Measurements from ENCODE around the gene STIM2. TPM values are rescaled to one million over a fixed set of nuclear protein-coding genes. Genes with fewer than 3 reads are reported as not detected.
A peak's percentile ranks its signal among the peaks of the same experiment; 100 is the strongest.

Gene STIM2
- total RNA-seq, 1 donor from 2014 or later: 43.9 TPM

DNA sequence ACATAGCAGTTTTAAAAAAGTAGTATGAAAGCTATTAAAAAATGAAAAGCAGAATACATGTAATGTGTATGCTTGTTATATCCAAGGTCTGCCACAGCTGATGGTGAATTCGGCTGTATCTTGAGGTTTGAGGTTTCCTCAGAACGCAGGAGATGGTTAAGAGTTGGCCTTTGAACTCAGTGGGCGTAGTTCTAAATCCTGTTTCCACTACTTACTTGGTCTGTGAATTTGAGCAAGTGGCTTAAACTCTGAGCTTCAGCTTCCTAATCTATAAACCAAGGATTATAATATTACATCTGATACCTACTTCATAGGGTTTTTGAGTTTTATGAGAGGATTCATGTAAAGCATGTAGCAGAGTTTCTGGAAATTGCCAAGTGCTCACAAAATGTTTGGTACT, 125.2 kb downstream of the STIM2 start:
- ATAC-seq (peak in 1 of 2 donors; percentile 19), DNase-seq (no peak)
- Histone ChIP-seq H3K4me3 (no peak overlapping the region), H3K9me3 (no peaks in the 10 kb centered on the region), H3K4me1 (peaks cover 19% of the 10 kb centered on the region), H3K27me3 (ENCODE audit: low read depth) (no peaks in the 10 kb centered on the region), H3K36me3 (no peaks in the 10 kb centered on the region), H3K27ac (no peak overlapping the region)
- intact Hi-C loops (cut with DNase I): no loop called here
- TF ChIP-seq, protein P1, sequence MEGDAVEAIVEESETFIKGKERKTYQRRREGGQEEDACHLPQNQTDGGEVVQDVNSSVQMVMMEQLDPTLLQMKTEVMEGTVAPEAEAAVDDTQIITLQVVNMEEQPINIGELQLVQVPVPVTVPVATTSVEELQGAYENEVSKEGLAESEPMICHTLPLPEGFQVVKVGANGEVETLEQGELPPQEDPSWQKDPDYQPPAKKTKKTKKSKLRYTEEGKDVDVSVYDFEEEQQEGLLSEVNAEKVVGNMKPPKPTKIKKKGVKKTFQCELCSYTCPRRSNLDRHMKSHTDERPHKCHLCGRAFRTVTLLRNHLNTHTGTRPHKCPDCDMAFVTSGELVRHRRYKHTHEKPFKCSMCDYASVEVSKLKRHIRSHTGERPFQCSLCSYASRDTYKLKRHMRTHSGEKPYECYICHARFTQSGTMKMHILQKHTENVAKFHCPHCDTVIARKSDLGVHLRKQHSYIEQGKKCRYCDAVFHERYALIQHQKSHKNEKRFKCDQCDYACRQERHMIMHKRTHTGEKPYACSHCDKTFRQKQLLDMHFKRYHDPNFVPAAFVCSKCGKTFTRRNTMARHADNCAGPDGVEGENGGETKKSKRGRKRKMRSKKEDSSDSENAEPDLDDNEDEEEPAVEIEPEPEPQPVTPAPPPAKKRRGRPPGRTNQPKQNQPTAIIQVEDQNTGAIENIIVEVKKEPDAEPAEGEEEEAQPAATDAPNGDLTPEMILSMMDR (IDR thresholded peaks at IDR 0.05): no peak

DNA sequence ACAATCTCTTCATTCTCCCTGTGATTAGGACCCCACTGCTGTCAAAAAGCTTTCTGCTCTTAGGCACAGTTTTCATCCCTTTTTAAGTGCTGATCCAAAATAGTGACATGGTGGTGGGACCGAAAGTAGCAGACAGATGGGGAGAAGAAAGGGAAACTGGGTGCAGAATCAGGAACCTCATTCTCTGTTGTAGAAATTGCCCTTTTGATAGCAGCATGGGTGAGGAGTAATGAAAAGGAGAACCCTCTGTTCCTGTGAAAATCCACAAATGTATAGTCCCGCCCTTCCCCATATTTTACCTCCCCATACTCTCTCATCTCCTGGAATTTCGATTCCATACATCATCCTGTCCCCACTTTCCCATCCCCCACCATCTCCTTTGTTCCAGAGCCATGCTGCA, 126.5 kb downstream of the STIM2 start:
- intact Hi-C loops (cut with DNase I): no loop called here
- peak in 1 of 2 donors; percentile 46 for ATAC-seq

DNA sequence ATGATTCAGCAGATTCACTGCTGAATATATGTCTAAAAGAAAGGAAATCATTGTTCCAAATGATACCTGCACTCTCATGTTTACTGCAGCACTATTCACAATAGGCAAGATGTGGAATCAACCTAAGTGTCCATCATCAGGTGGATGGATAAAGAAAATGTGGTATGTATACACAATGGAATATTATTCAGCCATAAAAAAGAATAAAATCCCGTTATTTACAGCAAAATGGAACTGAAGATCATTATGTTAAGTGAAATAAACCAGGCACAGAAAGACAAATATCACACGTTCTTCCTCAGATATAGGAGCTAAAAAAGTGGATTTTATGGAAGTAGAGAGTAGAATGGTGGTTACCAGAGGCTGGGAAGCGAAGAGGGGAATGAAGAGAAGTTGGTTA, 130.4 kb downstream of the STIM2 start:
- Histone ChIP-seq H3K36me3 (no peaks in the 10 kb centered on the region), H3K27ac (no peak overlapping the region), H3K9me3 (no peaks in the 10 kb centered on the region), H3K4me3 (no peak overlapping the region), H3K4me1 (peaks cover 36% of the 10 kb centered on the region), H3K27me3 (ENCODE audit: low read depth) (no peaks in the 10 kb centered on the region)
- intact Hi-C loops (cut with DNase I): no loop called here
- DNase-seq (no peak), ATAC-seq (no peak)
- TF ChIP-seq, protein P1 (IDR thresholded peaks at IDR 0.05): no peak

More for the DNA sequence above, 126.5 kb downstream of the STIM2 start:
- no peak for DNase-seq
- no peak overlapping the region for H3K4me3 ChIP-seq
- TF ChIP-seq, protein P1 (IDR thresholded peaks at IDR 0.05): no peak
- no peaks in the 10 kb centered on the region for H3K9me3 ChIP-seq
- no peak overlapping the region for H3K27ac ChIP-seq
- H3K4me1 ChIP-seq: peaks cover 21% of the 10 kb centered on the region
- H3K27me3 ChIP-seq (ENCODE audit: low read depth): no peaks in the 10 kb centered on the region
- no peaks in the 10 kb centered on the region for H3K36me3 ChIP-seq

DNA sequence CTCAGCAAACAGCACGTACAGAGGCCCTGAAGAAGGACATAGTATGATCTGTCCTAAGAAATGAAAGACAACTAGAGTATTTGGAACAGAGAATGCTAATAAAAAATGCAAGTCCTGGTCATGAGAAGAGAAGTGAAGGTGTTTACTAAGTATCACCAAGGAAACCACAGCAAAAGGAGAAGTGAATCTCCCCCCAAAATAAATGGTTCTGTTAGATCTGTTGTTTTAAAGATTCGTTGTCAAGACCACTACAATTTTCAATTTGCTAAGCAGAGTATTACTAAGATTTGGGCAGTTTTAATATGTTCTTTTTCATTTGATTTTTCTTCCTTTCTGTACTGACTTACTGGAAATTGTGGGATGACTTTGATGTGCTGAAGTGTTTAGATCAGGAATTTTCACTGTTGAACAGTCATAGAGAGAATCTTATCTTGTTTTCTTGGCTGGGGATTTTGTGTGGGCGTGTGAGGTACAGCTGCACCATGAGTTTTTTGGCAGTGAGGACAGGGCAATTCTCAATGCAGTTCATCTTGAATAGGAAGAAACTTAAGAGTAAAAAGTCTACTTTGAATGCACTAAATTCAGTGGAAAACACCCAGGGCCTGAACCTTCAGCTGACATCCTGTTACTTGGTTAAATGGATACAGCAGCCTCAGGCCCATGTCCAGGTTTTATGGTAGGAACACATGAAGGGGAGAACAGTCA, 132.2 kb downstream of the STIM2 start:
- no peak for DNase-seq
- Histone ChIP-seq H3K4me1 (peaks cover 30% of the 10 kb centered on the region), H3K27ac (peak overlapping the region; percentile 26), H3K9me3 (no peaks in the 10 kb centered on the region), H3K4me3 (no peak overlapping the region), H3K27me3 (ENCODE audit: low read depth) (no peaks in the 10 kb centered on the region), H3K36me3 (no peaks in the 10 kb centered on the region)
- TF ChIP-seq, protein P1 (IDR thresholded peaks at IDR 0.05): no peak
- ATAC-seq: peak; percentile 60 to 84
- intact Hi-C loops (cut with DNase I): no loop called here

DNA sequence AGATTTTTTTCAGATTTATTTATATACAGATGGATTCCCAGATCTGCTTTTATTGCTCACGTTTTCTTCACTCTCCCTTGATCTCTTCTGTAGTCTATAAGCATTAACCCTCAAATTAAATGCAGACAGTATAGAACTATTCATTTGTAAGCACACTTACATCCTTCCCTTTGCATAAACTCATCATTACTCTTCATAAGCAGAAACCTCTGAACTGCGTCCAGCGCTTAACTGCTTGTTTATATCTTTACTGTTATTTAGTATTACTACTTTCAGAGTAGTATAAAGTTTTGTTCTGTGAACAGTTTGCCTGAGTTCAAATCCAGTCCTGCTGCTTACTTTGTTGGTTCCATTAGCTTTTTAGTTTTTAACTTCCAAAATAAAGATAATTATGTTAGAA, 132.9 kb downstream of the STIM2 start:
- no peak for DNase-seq
- Histone ChIP-seq H3K27ac (peak overlapping the region; percentile 14), H3K4me1 (peaks cover 30% of the 10 kb centered on the region), H3K36me3 (no peaks in the 10 kb centered on the region), H3K4me3 (no peak overlapping the region), H3K27me3 (ENCODE audit: low read depth) (no peaks in the 10 kb centered on the region), H3K9me3 (no peaks in the 10 kb centered on the region)
- ATAC-seq: no peak
- intact Hi-C loops (cut with DNase I): no loop called here
- TF ChIP-seq, protein P1 (IDR thresholded peaks at IDR 0.05): no peak

Data from lower lobe of right lung (tissue), 2 donors.